Skeletal muscle satellite cell (primary cell): ENCODE measurements around the gene BICDL1.

Experiments used
- H3K27me3 ChIP-seq: 2 replicates; pipeline ENCODE4 v1.7.0; 2013; ENCODE audit warnings: low read length; ENCODE audit not compliant: control insufficient read depth, insufficient read depth
- H3K36me3 ChIP-seq: 2 replicates; pipeline ENCODE4 v1.7.0; 2013; ENCODE audit warnings: mild to moderate bottlenecking, control low read depth, low read length; ENCODE audit not compliant: insufficient read depth
- H3K4me1 ChIP-seq: 2 replicates; pipeline ENCODE4 v1.7.0; 2013; ENCODE audit warnings: low read length; ENCODE audit not compliant: control insufficient read depth, insufficient read depth
- H3K4me2 ChIP-seq: 2 replicates; pipeline ENCODE4 v1.7.0; 2013; ENCODE audit warnings: mild to moderate bottlenecking, low read length
- H3K4me3 ChIP-seq: 2 replicates; pipeline ENCODE4 v1.7.0; 2013; ENCODE audit warnings: low read length
- H3K9ac ChIP-seq: 2 replicates; pipeline ENCODE4 v1.7.0; 2013; ENCODE audit warnings: mild to moderate bottlenecking, low read depth, low read length, moderate library complexity
- H3K9me3 ChIP-seq: replicated peaks from 2 replicates; pipeline ENCODE4 v1.7.0; 2013; ENCODE audit warnings: mild to moderate bottlenecking, control low read depth, low read length

Gene BICDL1

GRCh38 chr12:120061575-120062214 is 72.7 kb downstream of the BICDL1 start:
- H3K9ac ChIP-seq: no peak overlapping the region
- no peaks in the 10 kb centered on the region for H3K4me1 ChIP-seq
- no peak overlapping the region for H3K4me3 ChIP-seq
- H3K4me2 ChIP-seq: no peak overlapping the region
- H3K36me3 ChIP-seq: no peaks in the 10 kb centered on the region
- H3K9me3 ChIP-seq: no peaks in the 10 kb centered on the region
- H3K27me3 ChIP-seq: peaks cover 69% of the 10 kb centered on the region

- H3K27me3 ChIP-seq: peaks cover 75% of the 10 kb centered on the region
- no peaks in the 10 kb centered on the region for H3K36me3 ChIP-seq
- no peaks in the 10 kb centered on the region for H3K9me3 ChIP-seq
- no peak overlapping the region for H3K4me2 ChIP-seq
- H3K4me1 ChIP-seq: no peaks in the 10 kb centered on the region
- H3K9ac ChIP-seq: no peak overlapping the region
- H3K4me3 ChIP-seq: no peak overlapping the region
Measured at GRCh38 chr12:120062976-120063579, 74.0 kb downstream of the BICDL1 start.

GRCh38 chr12:120064054-120064940 is 75.3 kb downstream of the BICDL1 start:
- Histone ChIP-seq H3K27me3 (peaks cover 84% of the 10 kb centered on the region), H3K9ac (no peak overlapping the region), H3K4me2 (no peak overlapping the region), H3K36me3 (no peaks in the 10 kb centered on the region), H3K4me3 (no peak overlapping the region), H3K4me1 (no peaks in the 10 kb centered on the region), H3K9me3 (no peaks in the 10 kb centered on the region)

- Histone ChIP-seq H3K27me3 (peaks cover 83% of the 10 kb centered on the region), H3K4me2 (no peak overlapping the region), H3K4me3 (no peak overlapping the region), H3K9ac (no peak overlapping the region), H3K36me3 (no peaks in the 10 kb centered on the region), H3K9me3 (no peaks in the 10 kb centered on the region), H3K4me1 (no peaks in the 10 kb centered on the region)
Measured at GRCh38 chr12:120065472-120065871, 76.4 kb downstream of the BICDL1 start.

- Histone ChIP-seq H3K9me3 (no peaks in the 10 kb centered on the region), H3K27me3 (peaks cover 75% of the 10 kb centered on the region), H3K9ac (no peak overlapping the region), H3K36me3 (no peaks in the 10 kb centered on the region), H3K4me2 (no peak overlapping the region), H3K4me3 (no peak overlapping the region), H3K4me1 (no peaks in the 10 kb centered on the region)
Measured at GRCh38 chr12:120066341-120066740, 77.3 kb downstream of the BICDL1 start.

GRCh38 chr12:120067084-120067869 is 78.2 kb downstream of the BICDL1 start:
- no peak overlapping the region for H3K9ac ChIP-seq
- H3K4me2 ChIP-seq: no peak overlapping the region
- no peaks in the 10 kb centered on the region for H3K4me1 ChIP-seq
- no peaks in the 10 kb centered on the region for H3K9me3 ChIP-seq
- H3K27me3 ChIP-seq: peaks cover 71% of the 10 kb centered on the region
- H3K4me3 ChIP-seq: no peak overlapping the region
- H3K36me3 ChIP-seq: no peaks in the 10 kb centered on the region

GRCh38 chr12:120067901-120068300 is 78.9 kb downstream of the BICDL1 start:
- Histone ChIP-seq H3K4me1 (no peaks in the 10 kb centered on the region), H3K4me3 (no peak overlapping the region), H3K27me3 (peaks cover 65% of the 10 kb centered on the region), H3K9me3 (no peaks in the 10 kb centered on the region), H3K36me3 (no peaks in the 10 kb centered on the region), H3K4me2 (no peak overlapping the region), H3K9ac (no peak overlapping the region)

- Histone ChIP-seq H3K4me1 (no peaks in the 10 kb centered on the region), H3K9ac (no peak overlapping the region)
Measured at GRCh38 chr12:120069278-120069677, 80.2 kb downstream of the BICDL1 start.

GRCh38 chr12:120071493-120072020 is 82.5 kb downstream of the BICDL1 start:
- H3K4me2 ChIP-seq: no peak overlapping the region
- no peaks in the 10 kb centered on the region for H3K36me3 ChIP-seq

More at GRCh38 chr12:120069278-120069677, 80.2 kb downstream of the BICDL1 start:
- Histone ChIP-seq H3K27me3 (peaks cover 53% of the 10 kb centered on the region), H3K4me2 (no peak overlapping the region), H3K4me3 (no peak overlapping the region), H3K36me3 (no peaks in the 10 kb centered on the region), H3K9me3 (no peaks in the 10 kb centered on the region)

GRCh38 chr12:120072472-120073249 is 83.6 kb downstream of the BICDL1 start:
- Histone ChIP-seq H3K4me2 (no peak overlapping the region), H3K27me3 (peaks cover 48% of the 10 kb centered on the region), H3K4me1 (no peaks in the 10 kb centered on the region), H3K36me3 (no peaks in the 10 kb centered on the region), H3K9me3 (no peaks in the 10 kb centered on the region), H3K4me3 (no peak overlapping the region), H3K9ac (no peak overlapping the region)

More at GRCh38 chr12:120071493-120072020, 82.5 kb downstream of the BICDL1 start:
- peaks cover 45% of the 10 kb centered on the region for H3K27me3 ChIP-seq
- H3K4me3 ChIP-seq: no peak overlapping the region
- H3K9me3 ChIP-seq: no peaks in the 10 kb centered on the region
- H3K4me1 ChIP-seq: no peaks in the 10 kb centered on the region
- H3K9ac ChIP-seq: no peak overlapping the region
